Endometrial microvascular endothelial cells (primary cell): ENCODE measurements around the gene TRPT1. TPM values are rescaled to one million over a fixed set of nuclear protein-coding genes. Genes with fewer than 3 reads are reported as not detected.

ENCODE experiments used
- in situ Hi-C: cut with HindIII; loops from 2 replicates; pipeline ENCODE4 v1.10.0; 2017; ENCODE audit warnings: low sequenced_read_pairs, low pct_unique_long_range_greater_than_20kb; ENCODE audit errors: inconsistent ontology term
- total RNA-seq: library from RNA; depleted of rRNA; stranded (reverse); fragments of >200 nt; gene quantifications from one replicate; pipeline ENCODE4 v1.2.3, GENCODE V29; 2015; ENCODE audit errors: inconsistent ontology term

TRPT1 gene
- total RNA-seq, 1 donor from 2014 or later = 120 TPM

DNA sequence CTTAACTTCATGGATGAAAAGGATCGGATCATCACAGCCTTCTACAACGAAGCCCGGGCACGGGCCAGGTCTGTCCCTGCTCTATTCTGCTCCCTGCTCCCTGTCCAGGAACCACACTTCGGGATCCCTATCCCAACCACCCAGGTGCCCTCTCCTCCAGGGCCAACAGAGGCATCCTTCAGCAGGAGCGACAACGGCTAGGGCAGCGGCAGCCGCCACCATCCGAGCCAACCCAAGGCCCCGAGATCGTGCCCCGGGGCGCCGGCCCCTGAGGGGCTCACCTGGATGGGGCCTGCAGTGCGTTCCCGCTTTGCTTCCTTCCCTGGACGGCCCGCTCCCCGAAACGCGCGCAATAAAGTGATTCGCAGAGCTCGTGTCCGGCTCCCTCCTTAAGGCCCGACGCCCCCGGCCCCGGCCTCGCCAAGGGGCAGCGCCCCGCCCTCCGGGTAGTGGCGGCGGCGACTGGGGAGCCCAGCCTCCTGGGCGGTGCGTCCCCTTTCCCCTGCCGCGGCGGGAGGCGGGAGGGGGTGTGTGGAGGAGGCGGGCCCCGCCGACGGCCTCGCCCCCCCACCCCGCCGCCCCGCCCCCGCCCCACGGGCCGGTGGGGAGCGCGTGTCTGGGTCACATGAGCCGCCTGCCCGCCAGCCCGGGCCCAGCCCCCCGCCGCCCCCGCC, 8.1 kb upstream of the TRPT1 start, which contains the start of gene VEGFB:
TSS of gene VEGFB (plus strand) at position 672 of the 674 bp plus-strand sequence. CDS start 250 bp downstream, outside the sequence.
- in situ Hi-C loops = no loop called here

- in situ Hi-C loops = no loop called here
Observed at GRCh38 chr11:64232967-64233315, 7.0 kb upstream of the TRPT1 start.

- in situ Hi-C loops = no loop called here
Observed at GRCh38 chr11:64232182-64232966, 6.4 kb upstream of the TRPT1 start.

DNA sequence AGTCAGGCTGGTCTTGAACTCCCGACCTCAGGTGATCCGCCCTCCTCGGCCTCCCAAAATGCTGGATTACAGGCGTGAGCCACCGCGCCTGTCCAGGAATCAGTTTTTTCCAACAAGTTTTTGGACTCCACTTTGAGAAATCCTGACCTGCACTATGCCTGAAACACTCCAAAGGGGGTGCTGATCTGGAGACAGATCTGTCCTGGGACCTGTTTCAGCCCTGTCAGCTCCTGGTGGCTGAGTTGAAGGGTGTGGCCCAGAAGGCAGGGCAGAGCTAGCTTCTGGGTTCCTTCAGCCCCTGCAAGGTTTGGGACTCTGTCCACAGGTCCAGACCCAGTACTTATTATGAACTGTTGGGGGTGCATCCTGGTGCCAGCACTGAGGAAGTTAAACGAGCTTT, 5.6 kb upstream of the TRPT1 start:
- in situ Hi-C loops = no loop called here

DNA sequence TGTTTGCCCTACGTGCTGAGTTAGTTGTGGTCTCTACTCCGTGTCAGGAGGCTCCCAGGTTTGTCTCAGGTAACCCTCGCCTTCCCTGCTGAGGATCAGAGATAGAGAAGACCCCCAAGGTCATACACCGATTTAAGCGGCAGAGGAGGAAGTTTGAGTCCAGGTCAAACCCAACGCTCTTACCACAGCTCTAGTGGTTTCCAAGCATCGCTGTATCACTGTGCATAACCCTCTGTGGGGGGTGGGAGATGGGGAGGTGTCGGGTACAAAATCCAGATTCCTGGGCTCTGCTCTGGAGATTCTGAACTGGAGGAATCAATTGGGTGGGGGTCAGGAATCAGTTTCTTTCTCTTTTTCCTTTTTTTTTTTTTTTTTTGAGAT, 5.0 kb upstream of the TRPT1 start:
- in situ Hi-C loops = no loop called here

DNA sequence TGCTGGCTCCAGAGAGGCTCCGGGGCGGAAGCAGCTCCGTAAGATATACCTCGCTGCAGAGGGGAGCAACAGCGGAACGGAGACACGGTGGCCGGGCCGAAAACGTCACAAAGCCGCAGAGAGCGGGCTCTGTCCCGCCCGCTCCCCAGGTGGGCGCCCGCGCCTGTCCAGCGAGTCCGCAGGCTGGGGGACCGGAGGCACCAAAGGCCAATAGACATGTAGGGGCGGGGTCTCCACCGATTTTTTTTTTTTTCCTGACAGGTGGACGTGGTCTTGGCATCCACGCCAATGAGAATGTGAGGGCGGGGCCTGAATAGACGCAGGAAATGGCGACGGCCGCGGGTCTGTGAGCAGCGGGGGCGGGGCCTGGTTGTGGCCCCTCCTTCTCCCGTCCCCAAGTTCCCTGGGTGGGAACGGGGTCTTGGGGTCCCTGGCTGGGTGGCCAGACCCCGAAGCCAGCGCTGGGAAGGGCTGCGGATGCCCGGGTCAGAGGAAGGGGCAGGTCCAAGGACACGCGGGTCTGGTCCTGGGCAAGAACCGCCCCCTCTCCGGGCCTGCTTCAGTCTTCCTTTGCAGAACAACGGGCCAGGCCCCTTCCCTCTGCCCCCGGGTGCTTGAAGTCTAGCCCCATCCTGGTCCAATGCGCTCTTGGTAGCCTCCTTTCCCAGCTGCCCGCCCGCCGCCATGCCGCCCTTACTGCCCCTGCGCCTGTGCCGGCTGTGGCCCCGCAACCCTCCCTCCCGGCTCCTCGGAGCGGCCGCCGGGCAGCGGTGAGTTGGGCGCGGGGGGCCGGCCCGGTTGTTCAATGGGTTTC, 4.4 kb upstream of the TRPT1 start, which contains the start of gene DNAJC4:
TSS of gene DNAJC4 (plus strand) at position 378 of the 814 bp plus-strand sequence. CDS start at position 685, 307 bp downstream.
- in situ Hi-C loops = no loop called here

GRCh38 chr11:64229744-64230170, 3.8 kb upstream of the TRPT1 start:
- in situ Hi-C loops = no loop called here

- in situ Hi-C loops = no loop called here
Observed at GRCh38 chr11:64229090-64229743, 3.2 kb upstream of the TRPT1 start.

DNA sequence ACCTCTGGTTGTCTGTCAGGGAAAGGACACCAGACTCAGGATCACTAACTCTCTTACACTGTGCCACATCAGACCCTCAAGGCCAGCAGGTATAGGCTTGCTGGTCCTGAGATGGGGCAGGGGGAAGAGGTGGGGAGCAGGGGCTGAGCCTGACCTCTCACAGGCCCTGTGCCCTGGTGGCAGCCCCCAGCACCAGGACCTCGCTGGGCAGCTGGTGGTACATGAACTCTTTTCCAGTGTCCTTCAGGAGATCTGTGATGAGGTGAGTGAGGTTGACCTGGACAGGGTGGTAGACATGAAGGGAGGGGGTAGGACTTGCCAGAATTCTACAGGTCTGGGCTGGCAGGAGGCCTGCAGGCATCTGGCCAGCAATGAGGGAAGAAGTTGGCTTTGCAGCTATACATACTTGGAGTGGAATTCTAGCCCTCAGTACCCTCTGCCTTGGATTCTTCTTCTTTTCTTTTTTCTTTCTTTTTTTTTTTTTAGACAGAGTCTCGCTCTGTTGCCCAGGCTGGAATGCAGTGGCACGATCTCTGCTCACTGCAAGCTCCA, 1.5 kb upstream of the TRPT1 start:
- in situ Hi-C loops = no loop called here

GRCh38 chr11:64226507-64227051, 593 bp upstream of the TRPT1 start:
- in situ Hi-C loops = no loop called here

DNA sequence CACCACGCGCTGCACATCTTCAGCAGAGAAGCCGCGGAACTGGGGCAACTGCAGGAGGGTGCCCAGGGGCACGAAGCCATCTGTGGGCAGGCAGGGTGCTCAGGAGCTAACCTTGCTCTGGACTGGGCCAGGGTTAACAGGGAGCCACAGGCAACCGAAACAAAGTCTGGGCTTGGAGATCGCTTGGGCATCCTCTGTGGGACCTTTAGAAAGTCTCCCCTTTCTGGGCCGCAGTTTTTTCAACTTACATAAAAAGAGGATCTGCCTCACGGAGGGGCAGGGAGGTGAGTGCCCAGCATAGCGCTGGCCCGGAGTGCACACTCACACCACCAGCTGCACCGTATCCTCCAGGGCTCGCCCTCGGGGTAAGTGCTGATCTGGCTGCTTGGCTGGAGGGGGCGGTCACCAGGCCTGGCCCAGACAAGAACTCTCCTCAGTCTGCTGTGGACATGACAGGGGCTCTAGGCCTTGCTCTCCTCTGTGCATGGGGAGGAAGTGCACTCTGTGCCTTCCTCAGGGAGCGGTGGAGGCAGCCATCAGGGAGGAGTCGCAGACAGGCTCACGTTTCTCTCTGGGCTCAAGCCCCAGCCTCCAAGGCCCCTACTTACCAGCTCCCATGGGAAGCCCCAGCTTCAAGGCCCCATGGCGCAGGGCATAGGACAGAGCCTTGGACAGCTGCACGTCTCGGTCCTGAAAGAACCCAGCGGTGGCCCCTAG, 937 bp downstream of the TRPT1 start:
- in situ Hi-C loops = no loop called here

GRCh38 chr11:64224151-64224890, 1.7 kb downstream of the TRPT1 start:
- in situ Hi-C loops = no loop called here

DNA sequence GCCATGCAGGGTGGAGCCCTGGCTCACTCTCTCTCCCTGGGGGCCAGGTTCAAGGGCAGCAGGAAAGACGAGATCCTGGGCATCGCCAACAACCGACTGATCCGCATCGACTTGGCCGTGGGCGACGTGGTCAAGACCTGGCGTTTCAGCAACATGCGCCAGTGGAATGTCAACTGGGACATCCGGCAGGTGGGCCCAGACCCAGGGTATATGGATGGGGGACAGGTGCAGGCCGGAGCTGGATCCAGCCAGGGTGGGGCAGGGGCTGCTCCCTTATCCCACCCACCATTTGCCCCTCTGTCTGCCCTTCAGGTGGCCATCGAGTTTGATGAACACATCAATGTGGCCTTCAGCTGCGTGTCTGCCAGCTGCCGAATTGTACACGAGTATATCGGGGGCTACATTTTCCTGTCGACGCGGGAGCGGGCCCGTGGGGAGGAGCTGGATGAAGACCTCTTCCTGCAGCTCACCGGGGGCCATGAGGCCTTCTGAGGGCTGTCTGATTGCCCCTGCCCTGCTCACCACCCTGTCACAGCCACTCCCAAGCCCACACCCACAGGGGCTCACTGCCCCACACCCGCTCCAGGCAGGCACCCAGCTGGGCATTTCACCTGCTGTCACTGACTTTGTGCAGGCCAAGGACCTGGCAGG, 2.9 kb downstream of the TRPT1 start:
- in situ Hi-C loops = no loop called here

DNA sequence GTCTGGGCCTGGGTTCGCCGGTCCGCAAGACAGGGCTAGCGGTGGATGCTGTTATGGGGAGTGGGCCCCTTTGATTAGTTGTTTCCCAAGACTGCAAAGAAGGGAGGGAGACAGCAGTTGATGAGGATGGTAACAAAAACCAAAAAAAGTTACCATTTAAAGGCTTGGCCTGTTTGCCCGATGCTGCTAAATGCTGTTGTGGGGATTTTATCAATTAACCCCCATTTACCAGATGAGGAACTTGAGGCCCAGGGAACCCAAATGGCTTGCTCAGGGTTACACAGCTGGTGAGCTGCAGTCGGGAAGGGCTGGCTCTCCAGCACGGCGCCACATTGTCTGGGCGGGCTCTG, 3.4 kb downstream of the TRPT1 start:
- in situ Hi-C loops = no loop called here

DNA sequence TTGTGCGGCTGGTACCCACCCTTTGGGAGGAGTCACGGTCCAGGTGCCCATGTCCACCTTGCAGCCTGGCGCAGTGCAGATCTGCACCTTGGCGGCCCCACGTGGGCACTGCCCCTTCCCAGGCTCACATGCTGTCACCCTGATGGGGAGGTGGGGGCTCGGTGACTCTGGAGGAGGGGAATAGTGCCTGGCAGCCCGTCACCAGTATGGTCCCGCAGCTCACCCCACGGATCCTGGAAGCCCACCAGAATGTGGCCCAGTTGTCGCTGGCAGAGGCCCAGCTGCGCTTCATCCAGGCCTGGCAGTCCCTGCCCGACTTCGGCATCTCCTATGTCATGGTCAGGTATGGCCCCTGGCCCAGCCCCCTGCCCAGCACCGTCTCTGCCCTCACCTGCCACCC, 5.2 kb downstream of the TRPT1 start:
- in situ Hi-C loops = no loop called here

DNA sequence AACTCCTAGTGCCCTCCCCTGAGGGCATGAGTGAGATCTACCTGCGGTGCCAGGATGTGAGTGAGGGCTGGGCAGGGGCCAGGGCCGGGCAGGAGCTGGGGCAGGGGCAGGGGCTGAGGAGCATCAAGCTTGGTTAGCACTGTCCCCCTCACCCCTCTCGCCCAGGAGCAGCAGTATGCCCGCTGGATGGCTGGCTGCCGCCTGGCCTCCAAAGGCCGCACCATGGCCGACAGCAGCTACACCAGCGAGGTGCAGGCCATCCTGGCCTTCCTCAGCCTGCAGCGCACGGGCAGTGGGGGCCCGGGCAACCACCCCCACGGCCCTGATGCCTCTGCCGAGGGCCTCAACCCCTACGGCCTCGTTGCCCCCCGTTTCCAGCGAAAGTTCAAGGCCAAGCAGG, 5.7 kb downstream of the TRPT1 start:
- in situ Hi-C loops = no loop called here

DNA sequence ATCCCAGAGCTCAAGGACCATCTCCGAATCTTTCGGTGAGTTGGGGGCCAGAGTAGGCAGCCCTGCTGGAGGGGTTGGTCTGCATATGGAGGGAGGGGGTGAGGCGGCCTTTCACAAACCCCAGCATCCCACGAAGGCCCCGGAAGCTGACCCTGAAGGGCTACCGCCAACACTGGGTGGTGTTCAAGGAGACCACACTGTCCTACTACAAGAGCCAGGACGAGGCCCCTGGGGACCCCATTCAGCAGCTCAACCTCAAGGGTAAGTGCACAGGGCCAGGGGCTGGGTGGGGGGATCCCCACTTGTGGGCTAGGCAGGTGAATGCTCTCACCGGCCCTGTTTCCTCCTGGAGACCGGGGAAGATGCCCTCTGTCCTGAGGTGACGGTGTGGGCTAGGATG, 6.2 kb downstream of the TRPT1 start:
- in situ Hi-C loops = no loop called here
